Esophagus squamous epithelium (tissue), 5 donors: ENCODE measurements around the gene SLC13A1. TPM values are rescaled to one million over a fixed set of nuclear protein-coding genes. Genes with fewer than 3 reads are reported as not detected.

Experiments
- DNase-seq: peaks from one replicate; lab custom pipeline; 2025; lab: John Stamatoyannopoulos, UW
- H3K27ac ChIP-seq, 4 donors: fragments of 200-600 bp; sonication (generic); one replicate each; pipeline ENCODE4 v1.5.1; 2016 to 2019; ENCODE audit warnings: mild to moderate bottlenecking in 1 of 4
- H3K27me3 ChIP-seq, 4 donors: fragments of 200-600 bp; sonication (generic); 1 replicate in 3 of 4; 2 replicates in 1 of 4; pipeline versions ENCODE4 v1.5.1 to v1.6.0; 2017 to 2021; ENCODE audit warnings: antibody characterized with exemption in 1 of 4
- H3K36me3 ChIP-seq, 3 donors: fragments of 200-600 bp; sonication (generic); one replicate each; pipeline ENCODE4 v1.5.1; 2016 to 2019
- H3K4me1 ChIP-seq, 3 donors: fragments of 200-600 bp; sonication (generic); one replicate each; pipeline ENCODE4 v1.5.1; 2017 to 2019
- H3K4me3 ChIP-seq, 4 donors: fragments of 200-600 bp; sonication (generic); 1 replicate in 3 of 4; 2 replicates in 1 of 4; pipeline ENCODE4 v1.5.1; 2016 to 2019; ENCODE audit warnings: mild to moderate bottlenecking in 2 of 4, moderate library complexity in 1 of 4
- H3K9me3 ChIP-seq, 3 donors: fragments of 200-600 bp; sonication (generic); one replicate each; pipeline ENCODE4 v1.5.1; 2016 to 2019
- POLR2A ChIP-seq, 4 donors: fragments of 450-650 bp; IDR thresholded peaks; one replicate each; pipeline ENCODE4 v1.6.1; 2017; ENCODE audit warnings: antibody characterized with exemption in 4 of 4, mild to moderate bottlenecking in 4 of 4, moderate library complexity in 3 of 4
- WGBS, 2 donors: methylation state at CpG; one replicate each; pipeline ENCODE4 v1.1.5; 2018; 5-methylcytosine and 5-hydroxymethylcytosine counted together
- intact Hi-C: fragments of 100-400 bp; cut with DNase I; formaldehyde crosslinking; loops from one replicate; pipeline ENCODE4 v1.15.0; 2022
- total RNA-seq, 4 donors: library from RNA; depleted of rRNA; stranded (reverse); fragments of >200 nt; gene quantifications; one replicate each; pipeline ENCODE4 v1.1.0, GENCODE V29; 2016
- TF ChIP-seq, protein P1 (sequence below), 6 experiments: fragments of 450-650 bp in 4 of 6; fragments of 200-600 bp in 2 of 6; sonication (generic) in 2 of 6; IDR thresholded peaks; one replicate each; pipeline ENCODE4 v1.5.1; 2016 to 2019; ENCODE audit warnings: antibody characterized with exemption in 6 of 6, mild to moderate bottlenecking in 4 of 6, moderate library complexity in 4 of 6
- donor health status: DM: yes; HTN: yes; CAD: no.

SLC13A1 gene
- total RNA-seq, 4 donors from 2014 or later = not detected

DNA sequence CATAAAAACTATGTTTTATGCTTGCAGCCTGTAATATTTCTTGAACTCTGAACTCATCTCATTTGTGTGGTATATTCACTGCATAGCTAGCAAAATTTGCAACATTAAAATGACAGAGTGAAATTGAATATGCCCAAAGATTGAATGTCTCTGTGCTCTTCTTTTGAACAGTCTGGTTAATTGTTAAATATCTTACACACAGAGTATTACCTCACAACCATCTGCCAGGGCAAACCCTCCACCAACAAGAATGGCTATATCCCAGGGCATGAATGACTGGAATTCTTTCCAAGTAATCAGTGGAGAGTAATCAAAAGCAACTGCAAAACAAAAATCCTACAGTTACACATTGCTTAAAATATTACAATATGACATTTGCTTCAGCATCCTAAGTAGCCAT is 76.9 kb downstream of the SLC13A1 start:
- DNase-seq = no peak
- TF ChIP-seq POLR2A (IDR thresholded peaks at IDR 0.05) = no peak
- TF ChIP-seq, protein P1, sequence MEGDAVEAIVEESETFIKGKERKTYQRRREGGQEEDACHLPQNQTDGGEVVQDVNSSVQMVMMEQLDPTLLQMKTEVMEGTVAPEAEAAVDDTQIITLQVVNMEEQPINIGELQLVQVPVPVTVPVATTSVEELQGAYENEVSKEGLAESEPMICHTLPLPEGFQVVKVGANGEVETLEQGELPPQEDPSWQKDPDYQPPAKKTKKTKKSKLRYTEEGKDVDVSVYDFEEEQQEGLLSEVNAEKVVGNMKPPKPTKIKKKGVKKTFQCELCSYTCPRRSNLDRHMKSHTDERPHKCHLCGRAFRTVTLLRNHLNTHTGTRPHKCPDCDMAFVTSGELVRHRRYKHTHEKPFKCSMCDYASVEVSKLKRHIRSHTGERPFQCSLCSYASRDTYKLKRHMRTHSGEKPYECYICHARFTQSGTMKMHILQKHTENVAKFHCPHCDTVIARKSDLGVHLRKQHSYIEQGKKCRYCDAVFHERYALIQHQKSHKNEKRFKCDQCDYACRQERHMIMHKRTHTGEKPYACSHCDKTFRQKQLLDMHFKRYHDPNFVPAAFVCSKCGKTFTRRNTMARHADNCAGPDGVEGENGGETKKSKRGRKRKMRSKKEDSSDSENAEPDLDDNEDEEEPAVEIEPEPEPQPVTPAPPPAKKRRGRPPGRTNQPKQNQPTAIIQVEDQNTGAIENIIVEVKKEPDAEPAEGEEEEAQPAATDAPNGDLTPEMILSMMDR (IDR thresholded peaks at IDR 0.05) = no peak
- Histone ChIP-seq H3K4me3 (no peak overlapping the region), H3K27me3 (no peaks in the 10 kb centered on the region), H3K27ac (no peak overlapping the region), H3K9me3 (no peaks in the 10 kb centered on the region), H3K4me1 (no peaks in the 10 kb centered on the region), H3K36me3 (no peaks in the 10 kb centered on the region)
- intact Hi-C loops = no loop called here

DNA sequence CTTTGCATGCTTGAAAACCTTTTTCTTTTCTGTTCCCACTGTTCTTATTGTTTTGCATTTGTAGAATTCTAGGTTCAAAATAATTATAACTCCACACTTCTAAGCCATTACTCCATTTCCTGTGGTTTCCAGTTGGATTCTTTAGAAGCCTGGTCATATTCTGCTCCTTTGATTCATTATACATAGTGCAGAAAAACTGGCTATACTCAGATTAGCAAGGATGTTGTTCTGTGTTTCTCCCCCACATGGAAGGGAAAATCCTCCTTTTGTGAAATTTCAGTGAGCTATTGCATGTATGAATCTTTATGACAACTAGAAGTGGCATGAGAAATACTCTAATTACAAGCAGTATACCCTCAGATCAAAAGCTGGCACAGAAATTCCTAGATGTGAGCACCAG is 79.5 kb downstream of the SLC13A1 start:
- Histone ChIP-seq H3K4me3 (no peak overlapping the region), H3K4me1 (no peaks in the 10 kb centered on the region), H3K9me3 (no peaks in the 10 kb centered on the region), H3K27ac (no peak overlapping the region), H3K36me3 (no peaks in the 10 kb centered on the region), H3K27me3 (no peaks in the 10 kb centered on the region)
- DNase-seq = no peak
- intact Hi-C loops = no loop called here
- TF ChIP-seq POLR2A (IDR thresholded peaks at IDR 0.05) = no peak

DNA sequence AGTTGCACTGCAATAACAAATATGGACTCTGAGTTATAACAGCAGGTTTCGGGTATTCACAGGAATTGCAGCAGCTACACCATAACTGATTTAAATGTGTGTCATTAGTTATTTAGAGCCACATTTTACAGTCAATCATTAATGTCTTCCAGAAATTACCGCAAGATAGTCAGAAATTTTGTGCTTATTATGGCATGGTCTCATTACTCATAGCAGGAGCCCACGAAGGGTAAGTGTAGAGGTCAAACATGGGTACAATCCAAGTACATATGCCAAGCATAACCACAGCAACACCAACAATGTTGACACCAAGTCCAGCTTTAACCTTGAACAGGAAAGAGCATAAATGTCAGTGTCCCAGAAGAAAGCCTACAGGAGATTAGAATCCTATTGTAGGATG is 84.4 kb downstream of the SLC13A1 start:
- Histone ChIP-seq H3K4me1 (no peaks in the 10 kb centered on the region), H3K36me3 (no peaks in the 10 kb centered on the region), H3K27me3 (no peaks in the 10 kb centered on the region), H3K4me3 (no peak overlapping the region), H3K27ac (no peak overlapping the region), H3K9me3 (no peaks in the 10 kb centered on the region)
- no peak for DNase-seq
- intact Hi-C loops = no loop called here
- WGBS, 2 donors = 78 to 85% methylated on average over 3 of the region's 3 CpGs
- TF ChIP-seq, protein P1 (IDR thresholded peaks at IDR 0.05) = no peak
- TF ChIP-seq POLR2A (IDR thresholded peaks at IDR 0.05) = no peak

DNA sequence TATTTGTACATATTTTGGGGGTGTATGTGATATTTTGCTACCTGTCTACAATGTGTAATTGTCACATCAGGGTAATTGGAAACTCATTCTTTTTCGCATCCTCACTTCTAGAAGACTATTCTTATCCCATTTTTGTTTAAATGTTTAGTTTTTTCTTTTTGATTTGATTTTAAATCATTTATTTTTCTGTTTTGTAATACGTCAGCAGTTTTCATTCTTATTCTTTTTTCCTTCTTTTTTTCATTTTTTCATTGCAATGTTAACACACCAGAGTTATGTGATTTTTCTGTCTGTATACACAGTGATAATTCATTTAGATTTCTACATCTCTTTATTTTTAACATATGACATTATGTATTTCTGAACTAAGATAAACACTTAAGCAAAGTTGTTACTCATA is 85.5 kb downstream of the SLC13A1 start:
- no peaks in the 10 kb centered on the region for H3K4me1 ChIP-seq
- TF ChIP-seq, protein P1 (IDR thresholded peaks at IDR 0.05) = no peak
- no peak for TF ChIP-seq POLR2A (IDR thresholded peaks at IDR 0.05)
- intact Hi-C loops = no loop called here
- no peak for DNase-seq
- H3K27ac ChIP-seq = no peak overlapping the region
- no peaks in the 10 kb centered on the region for H3K9me3 ChIP-seq
- no peaks in the 10 kb centered on the region for H3K36me3 ChIP-seq
- 61 to 89% methylated on average over 2 of the region's 2 CpGs for WGBS, 2 donors
- H3K4me3 ChIP-seq = no peak overlapping the region
- no peaks in the 10 kb centered on the region for H3K27me3 ChIP-seq

DNA sequence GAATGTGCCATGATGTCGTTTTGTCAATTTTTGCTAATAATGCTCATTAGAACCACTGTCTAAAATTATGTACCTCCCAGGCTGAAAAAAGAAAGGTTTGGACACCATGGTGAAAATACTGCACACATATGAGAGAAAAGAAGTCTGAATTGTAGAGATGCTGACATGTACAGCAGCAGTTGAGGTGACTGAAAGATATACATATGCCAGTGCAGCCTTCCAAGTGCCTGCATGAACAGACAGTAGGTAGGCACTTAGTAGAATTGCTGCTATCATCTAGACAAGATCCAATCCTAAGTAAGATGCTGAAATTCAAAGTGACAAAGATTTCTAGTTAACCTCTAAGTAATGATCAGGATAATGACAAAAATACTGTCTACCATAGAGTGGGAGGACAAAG is 86.9 kb downstream of the SLC13A1 start:
- 61 to 80% methylated on average over 1 of the region's 1 CpG for WGBS, 2 donors
- H3K9me3 ChIP-seq = no peaks in the 10 kb centered on the region
- intact Hi-C loops = no loop called here
- no peak overlapping the region for H3K4me3 ChIP-seq
- no peaks in the 10 kb centered on the region for H3K36me3 ChIP-seq
- no peaks in the 10 kb centered on the region for H3K4me1 ChIP-seq
- no peaks in the 10 kb centered on the region for H3K27me3 ChIP-seq
- TF ChIP-seq POLR2A (IDR thresholded peaks at IDR 0.05) = no peak
- TF ChIP-seq, protein P1 (IDR thresholded peaks at IDR 0.05) = no peak
- no peak for DNase-seq
- no peak overlapping the region for H3K27ac ChIP-seq

DNA sequence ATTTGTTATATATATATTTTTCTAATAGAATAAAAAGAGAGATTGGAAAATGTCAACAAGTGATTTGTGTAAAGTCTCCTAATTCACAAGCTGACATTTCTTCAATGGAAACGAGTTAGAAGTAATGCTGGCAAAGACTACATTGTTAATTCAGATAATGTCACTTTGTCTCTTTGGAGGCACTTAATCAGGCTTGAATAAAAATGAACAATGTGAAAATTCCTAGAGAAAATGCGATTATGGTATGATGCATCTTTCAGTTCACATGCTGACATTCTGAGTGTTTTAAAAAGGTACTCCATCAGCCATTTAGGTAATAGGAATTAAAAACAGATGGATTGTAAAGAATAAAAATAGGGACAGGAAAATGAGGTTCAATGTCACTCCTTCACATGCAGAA is 100.1 kb downstream of the SLC13A1 start:
- Histone ChIP-seq H3K36me3 (no peaks in the 10 kb centered on the region), H3K9me3 (no peaks in the 10 kb centered on the region), H3K27ac (no peak overlapping the region), H3K4me1 (no peaks in the 10 kb centered on the region), H3K4me3 (no peak overlapping the region), H3K27me3 (no peaks in the 10 kb centered on the region)
- TF ChIP-seq POLR2A (IDR thresholded peaks at IDR 0.05) = no peak
- TF ChIP-seq, protein P1 (IDR thresholded peaks at IDR 0.05) = no peak
- intact Hi-C loops = no loop called here
- DNase-seq = no peak
- WGBS, 2 donors = 48 to 59% methylated on average over 2 of the region's 2 CpGs
